IPS DF 4.7 (cell line): ENCODE data around the gene SYTL5.

Experiments
- DNase-seq: peaks from one replicate; pipeline ENCODE4 v3.0.0-alpha.2; 2013; ENCODE audit warnings: low spot score; ENCODE audit errors: extremely low read depth

Gene SYTL5

GRCh38 chrX:38018766-38019425 lies 12.5 kb downstream of the SYTL5 start:
- no peak for DNase-seq

GRCh38 chrX:38028300-38028699 lies 21.9 kb downstream of the SYTL5 start:
- DNase-seq, result no peak

GRCh38 chrX:38036466-38036865 lies 30.1 kb downstream of the SYTL5 start:
- DNase-seq, result no peak

- DNase-seq, result no peak
Measured at GRCh38 chrX:38038501-38038900, 32.1 kb downstream of the SYTL5 start.

- no peak for DNase-seq
Measured at GRCh38 chrX:38041237-38041636, 34.9 kb downstream of the SYTL5 start.

GRCh38 chrX:38044701-38045100 lies 38.3 kb downstream of the SYTL5 start:
- DNase-seq, result no peak

- DNase-seq, result no peak
Measured at GRCh38 chrX:38045538-38046096, 39.3 kb downstream of the SYTL5 start.

GRCh38 chrX:38048886-38049285 lies 42.5 kb downstream of the SYTL5 start:
- no peak for DNase-seq

GRCh38 chrX:38050806-38051205 lies 44.5 kb downstream of the SYTL5 start:
- DNase-seq, result no peak

GRCh38 chrX:38052096-38052495 lies 45.7 kb downstream of the SYTL5 start:
- no peak for DNase-seq

GRCh38 chrX:38055170-38055847 lies 49.0 kb downstream of the SYTL5 start:
- DNase-seq, result no peak

GRCh38 chrX:38060331-38060878 lies 54.1 kb downstream of the SYTL5 start:
- no peak for DNase-seq

GRCh38 chrX:38061335-38061734 lies 55.0 kb downstream of the SYTL5 start:
- DNase-seq, result no peak

- DNase-seq, result no peak
Measured at GRCh38 chrX:38066934-38067333, 60.6 kb downstream of the SYTL5 start.

- DNase-seq, result no peak
Measured at GRCh38 chrX:38069273-38069672, 62.9 kb downstream of the SYTL5 start.

- DNase-seq, result no peak
Measured at GRCh38 chrX:38069991-38070390, 63.6 kb downstream of the SYTL5 start.

- DNase-seq, result no peak
Measured at GRCh38 chrX:38079463-38079862, 73.1 kb downstream of the SYTL5 start.

GRCh38 chrX:38080808-38081207 lies 74.5 kb downstream of the SYTL5 start:
- no peak for DNase-seq

GRCh38 chrX:38081909-38082308 lies 75.6 kb downstream of the SYTL5 start:
- DNase-seq, result no peak

GRCh38 chrX:38082309-38082708 lies 76.0 kb downstream of the SYTL5 start:
- DNase-seq, result no peak

GRCh38 chrX:38085813-38086212 lies 79.5 kb downstream of the SYTL5 start:
- no peak for DNase-seq

GRCh38 chrX:38086451-38087215 lies 80.3 kb downstream of the SYTL5 start:
- no peak for DNase-seq
